Activated CD4-positive, alpha-beta T cell treated with anti-CD3 and anti-CD28 coated beads, Interleukin-2, amount 50 U/mL, for 24 hours (primary cell): ENCODE data around the gene TMEFF1.

Experiments
- DNase-seq, 2 donors: peaks; one replicate each; pipeline ENCODE4 v3.0.0-alpha.2; 2020; ENCODE audit warnings: low read depth in 1 of 2, low spot score in 1 of 2

The TMEFF1 gene

DNA sequence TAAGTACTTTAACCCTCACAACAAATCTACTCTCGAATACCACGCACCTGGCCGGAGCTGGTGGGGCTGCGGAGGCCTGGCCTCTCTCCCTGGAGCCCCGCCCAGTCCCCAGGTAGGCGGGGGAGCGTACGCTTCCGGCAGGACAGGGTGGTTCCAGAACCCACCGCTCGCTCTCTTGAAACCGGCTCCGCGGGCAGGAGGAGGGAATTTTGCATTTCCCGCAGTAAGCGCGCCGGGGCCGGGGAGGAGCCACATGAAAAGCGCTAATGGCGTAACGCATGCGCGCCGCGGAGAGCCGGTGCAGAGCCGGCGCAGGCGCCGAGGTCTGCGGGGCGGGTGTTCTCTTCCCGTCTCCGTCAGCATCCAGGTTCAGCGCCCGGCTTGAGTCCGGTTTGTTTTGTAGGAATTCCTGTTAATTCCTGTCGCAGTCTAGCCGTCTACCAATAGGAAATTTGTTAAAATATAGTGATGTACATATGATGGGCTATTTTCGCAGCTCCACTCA, 125.7 kb downstream of the TMEFF1 start:
- DNase-seq: peak; percentile 58 to 75

DNA sequence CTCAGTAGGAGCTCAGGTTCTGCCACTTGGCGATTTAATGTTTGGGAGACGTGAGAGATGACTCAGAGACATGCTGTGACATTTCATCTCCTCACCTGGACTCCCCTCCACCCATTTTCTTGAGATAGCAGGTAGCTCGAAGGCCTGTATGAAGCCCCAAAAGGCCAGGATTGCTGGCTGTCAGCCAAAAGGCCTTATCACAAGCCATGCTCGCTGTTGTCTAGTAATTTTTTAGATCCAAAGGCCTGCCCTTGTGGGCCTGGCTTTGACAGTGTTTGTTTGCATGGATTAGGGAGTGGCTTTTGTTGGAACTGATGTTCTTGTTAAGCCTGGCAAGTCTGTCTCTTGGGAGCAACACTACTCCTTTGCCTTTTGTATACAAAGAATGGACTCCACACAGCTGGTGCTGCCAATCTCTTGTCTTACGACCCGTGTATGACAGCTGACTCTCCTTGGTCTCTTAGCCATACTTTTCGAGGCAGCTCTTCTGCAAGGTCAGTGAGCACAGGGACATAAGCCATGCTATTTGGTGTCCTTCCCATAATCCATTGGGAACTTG, 127.7 kb downstream of the TMEFF1 start:
- no peak for DNase-seq

DNA sequence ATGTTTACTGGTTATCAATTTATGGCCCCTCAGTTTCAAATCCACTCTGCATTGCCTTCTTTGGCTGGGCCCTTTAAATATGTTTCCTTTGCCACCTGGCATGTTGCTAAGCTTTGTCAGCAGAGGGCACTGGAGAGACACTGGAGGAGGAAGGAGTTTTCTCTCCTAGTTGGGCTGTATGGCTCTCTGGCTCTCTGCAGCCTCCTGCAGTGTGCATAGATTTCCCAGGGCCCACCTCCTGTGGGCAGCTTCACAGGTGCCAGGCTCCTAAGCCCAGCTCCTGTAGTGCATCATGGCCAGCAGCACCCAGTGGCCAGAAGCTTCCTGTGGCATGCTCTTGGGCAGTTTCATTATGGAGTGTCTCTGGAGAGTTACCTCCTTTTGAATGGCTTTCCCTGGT, 128.3 kb downstream of the TMEFF1 start:
- peak in 1 of 2 donors; percentile 14 for DNase-seq

DNA sequence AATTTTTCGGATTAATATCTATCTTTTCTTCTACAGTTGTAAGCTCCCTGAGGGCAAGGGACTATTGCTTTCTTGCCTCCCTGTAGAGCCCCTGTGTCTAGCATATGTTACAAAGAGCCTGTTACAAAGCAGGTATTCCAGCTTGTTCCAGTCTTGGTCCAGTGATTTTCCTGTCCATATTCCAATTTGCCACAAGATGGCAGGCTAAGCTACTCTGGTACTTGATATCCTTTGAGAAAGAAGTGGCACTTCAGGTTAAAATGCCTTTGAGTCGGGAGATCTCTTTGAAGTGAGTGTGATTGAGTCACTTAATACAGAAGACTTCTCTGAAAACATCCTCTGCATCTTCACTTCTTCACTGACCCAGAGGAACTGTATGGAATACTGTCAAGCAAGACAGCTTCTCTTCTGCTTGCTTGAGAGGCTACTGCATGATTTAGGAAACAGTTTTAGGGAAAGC, 129.4 kb downstream of the TMEFF1 start:
- DNase-seq: no peak

DNA sequence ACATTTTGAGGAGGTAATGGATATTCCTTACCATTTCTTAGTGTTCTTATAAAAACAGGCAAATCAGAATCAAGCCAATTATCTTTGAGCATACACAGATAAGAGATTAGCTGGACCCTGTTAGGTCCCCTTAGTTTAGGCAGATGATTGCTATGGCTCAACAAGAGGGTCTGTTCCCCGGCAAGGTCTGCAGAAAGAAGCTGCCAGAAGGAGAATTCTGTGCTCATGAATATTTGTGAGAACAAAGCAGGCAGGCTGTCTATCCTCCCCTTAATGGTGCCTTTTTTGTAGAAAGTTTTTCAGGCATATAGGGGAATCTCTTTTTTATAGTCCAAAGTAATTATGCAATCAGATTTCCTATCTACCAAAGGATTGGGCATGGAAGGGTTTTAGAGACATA, 132.5 kb downstream of the TMEFF1 start:
- no peak for DNase-seq

DNA sequence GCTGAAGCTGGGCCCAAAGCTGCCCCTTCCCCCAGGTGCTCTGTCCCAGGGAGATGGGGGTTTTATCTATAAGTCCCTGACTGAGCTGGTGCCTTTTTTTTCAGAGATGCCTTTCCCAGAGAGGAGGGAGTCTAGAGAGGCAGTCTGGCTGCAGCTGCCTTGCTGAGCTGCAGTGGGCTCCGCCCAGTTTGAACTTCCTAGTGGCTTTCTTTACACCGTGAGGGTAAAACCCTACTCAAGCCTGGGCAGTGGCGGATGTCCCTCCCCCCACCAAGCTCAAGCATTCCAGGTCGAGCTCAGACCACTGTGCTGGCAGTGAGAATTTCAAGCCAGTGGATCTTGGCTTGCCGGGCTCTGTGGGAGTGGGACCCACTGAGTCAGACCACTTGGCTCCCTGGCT, 146.2 kb downstream of the TMEFF1 start:
- DNase-seq: no peak

DNA sequence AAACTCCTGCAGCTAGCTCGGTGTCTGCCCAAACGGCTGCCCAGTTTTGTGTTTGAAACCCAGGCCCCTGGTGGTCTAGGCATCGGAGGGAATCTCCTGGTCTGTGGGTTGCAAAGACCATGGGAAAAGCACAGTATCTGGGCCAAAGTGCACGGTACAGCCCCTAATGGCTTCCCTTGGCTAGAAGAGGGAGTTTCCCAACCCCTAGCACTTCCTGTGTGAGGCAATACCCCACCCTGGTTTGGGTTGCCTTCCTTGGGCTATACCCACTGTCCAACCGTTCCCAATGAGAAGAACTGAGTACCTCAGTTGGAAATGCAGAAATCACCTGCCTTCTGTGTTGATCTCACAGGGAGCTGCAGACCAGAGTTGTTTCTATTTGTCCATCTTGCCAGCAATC, 146.7 kb downstream of the TMEFF1 start:
- no peak for DNase-seq

DNA sequence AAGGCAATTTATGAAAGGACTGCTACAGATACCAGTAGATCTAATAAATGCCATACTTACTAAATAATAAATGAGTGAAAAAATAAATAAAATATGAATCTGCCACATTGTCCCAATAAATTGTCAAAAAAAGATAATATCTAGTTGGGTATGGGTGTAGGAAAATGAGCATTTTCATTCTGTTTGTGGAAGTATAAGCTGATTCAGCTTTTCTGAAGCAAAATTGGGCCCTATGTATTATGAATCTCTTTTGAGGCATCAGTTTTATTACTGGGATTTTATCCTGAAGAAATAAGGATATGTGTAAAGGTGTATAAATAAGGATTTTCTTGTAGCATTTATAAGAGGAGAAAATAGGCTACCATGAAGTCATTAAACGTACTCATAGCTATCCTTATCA, 151.0 kb downstream of the TMEFF1 start:
- no peak for DNase-seq

DNA sequence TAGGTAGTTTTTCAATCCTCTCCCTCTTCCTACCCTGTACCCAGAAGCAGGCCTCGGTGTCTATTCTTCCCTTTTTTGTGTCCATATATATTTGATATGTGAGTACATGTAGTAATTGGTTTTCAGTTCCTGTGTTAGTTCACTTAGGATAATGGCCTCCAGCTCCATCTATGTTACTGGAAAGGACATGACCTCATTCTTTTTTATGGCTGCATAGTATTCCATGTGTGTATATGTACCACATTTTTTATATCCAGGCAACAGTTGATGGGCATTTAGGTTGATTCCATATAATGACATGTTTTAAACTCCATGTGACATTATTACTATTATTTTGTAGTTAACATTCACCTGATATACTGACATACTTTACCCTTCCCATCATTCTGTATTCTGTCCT, 154.0 kb downstream of the TMEFF1 start:
- no peak for DNase-seq
